ENCODE measurements around the gene REEP1.

GRCh38 chr2:86201671-86202335 is 135.6 kb downstream of the REEP1 start:
- TF ChIP-seq CTCF (IDR thresholded peaks at IDR 0.05) (no peak), EHMT2 (IDR thresholded peaks at IDR 0.05; ENCODE audit: low read depth) (no peak), PHF8 (IDR thresholded peaks at IDR 0.05; ENCODE audit: borderline replicate concordance, low read depth) (no peak), EP300 (IDR thresholded peaks at IDR 0.05) (no peak), TP53 (CRISPR knock-in tag; IDR thresholded peaks at IDR 0.05) (no peak), MAZ (IDR thresholded peaks at IDR 0.05; ENCODE audit: borderline replicate concordance, low read depth, low read length) (no peak), POLR2A (IDR thresholded peaks at IDR 0.05; ENCODE audit: low read length) (no peak)
- TF ChIP-seq, protein P1, sequence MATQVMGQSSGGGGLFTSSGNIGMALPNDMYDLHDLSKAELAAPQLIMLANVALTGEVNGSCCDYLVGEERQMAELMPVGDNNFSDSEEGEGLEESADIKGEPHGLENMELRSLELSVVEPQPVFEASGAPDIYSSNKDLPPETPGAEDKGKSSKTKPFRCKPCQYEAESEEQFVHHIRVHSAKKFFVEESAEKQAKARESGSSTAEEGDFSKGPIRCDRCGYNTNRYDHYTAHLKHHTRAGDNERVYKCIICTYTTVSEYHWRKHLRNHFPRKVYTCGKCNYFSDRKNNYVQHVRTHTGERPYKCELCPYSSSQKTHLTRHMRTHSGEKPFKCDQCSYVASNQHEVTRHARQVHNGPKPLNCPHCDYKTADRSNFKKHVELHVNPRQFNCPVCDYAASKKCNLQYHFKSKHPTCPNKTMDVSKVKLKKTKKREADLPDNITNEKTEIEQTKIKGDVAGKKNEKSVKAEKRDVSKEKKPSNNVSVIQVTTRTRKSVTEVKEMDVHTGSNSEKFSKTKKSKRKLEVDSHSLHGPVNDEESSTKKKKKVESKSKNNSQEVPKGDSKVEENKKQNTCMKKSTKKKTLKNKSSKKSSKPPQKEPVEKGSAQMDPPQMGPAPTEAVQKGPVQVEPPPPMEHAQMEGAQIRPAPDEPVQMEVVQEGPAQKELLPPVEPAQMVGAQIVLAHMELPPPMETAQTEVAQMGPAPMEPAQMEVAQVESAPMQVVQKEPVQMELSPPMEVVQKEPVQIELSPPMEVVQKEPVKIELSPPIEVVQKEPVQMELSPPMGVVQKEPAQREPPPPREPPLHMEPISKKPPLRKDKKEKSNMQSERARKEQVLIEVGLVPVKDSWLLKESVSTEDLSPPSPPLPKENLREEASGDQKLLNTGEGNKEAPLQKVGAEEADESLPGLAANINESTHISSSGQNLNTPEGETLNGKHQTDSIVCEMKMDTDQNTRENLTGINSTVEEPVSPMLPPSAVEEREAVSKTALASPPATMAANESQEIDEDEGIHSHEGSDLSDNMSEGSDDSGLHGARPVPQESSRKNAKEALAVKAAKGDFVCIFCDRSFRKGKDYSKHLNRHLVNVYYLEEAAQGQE (IDR thresholded peaks at IDR 0.05), result no peak
